ENCODE data around the gene AFF1. TPM values are rescaled to one million over a fixed set of nuclear protein-coding genes. Genes with fewer than 3 reads are reported as not detected.

The AFF1 gene
- total and polyA plus RNA-seq, 4 donors, result 7.2 to 42.8 (median 21.5) TPM

DNA sequence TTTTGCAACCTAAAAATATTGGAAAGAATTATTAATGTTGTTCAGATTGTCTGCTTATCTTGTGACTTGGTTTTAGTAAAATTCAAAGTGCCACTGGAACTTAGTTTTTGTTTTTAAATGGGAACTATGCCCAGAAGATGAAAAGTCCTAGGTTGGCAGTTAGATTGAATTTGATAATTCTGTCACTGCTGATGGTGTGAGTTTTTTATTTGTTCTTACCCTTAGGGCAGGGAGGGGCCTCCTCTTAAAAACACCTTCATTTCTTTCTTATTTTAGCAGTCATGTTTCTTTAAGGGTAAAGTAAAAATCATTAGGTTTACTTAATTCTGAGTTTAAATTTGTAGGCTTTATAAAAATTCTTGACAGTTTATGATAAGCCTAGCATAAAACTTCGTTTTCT, 80.6 kb downstream of the AFF1 start:
- TF ChIP-seq TAF1 (conservative IDR thresholded peaks at IDR 0.05), result no peak
- no peak for TF ChIP-seq YY1 (IDR thresholded peaks at IDR 0.05)
- Histone ChIP-seq H3K27me3 (ENCODE audit: control insufficient read depth in 4 of 4, insufficient read depth in 4 of 4, low read length in 3 of 4) (no peaks in the 10 kb centered on the region), H3K4me1 (ENCODE audit: control insufficient read depth in 4 of 4, insufficient read depth in 4 of 4, low read length in 3 of 4) (peaks cover 8 to 63% (median 49%) of the 10 kb centered on the region in 4 donors), H3K36me3 (ENCODE audit: control insufficient read depth in 4 of 4, insufficient read depth in 3 of 4, low read depth in 1 of 4, low read length in 3 of 4) (no peaks in the 10 kb centered on the region), H3K9me3 (ENCODE audit: control insufficient read depth in 4 of 4, low read length in 3 of 4) (no peaks in the 10 kb centered on the region), H3K4me3 (ENCODE audit: low read depth in 1 of 3, low read length in 3 of 3) (no peak overlapping the region), H3K27ac (ENCODE audit: low read depth in 1 of 2, low read length in 2 of 2) (peak overlapping the region; percentile 21 to 90), H3K9ac (ENCODE audit: low read depth in 1 of 2, low read length in 2 of 2) (peak overlapping the region in 1 of 2 donors; percentile 23)
- DNase-seq (ENCODE audit: low spot score), result no peak
- 29% methylated on average over 1 of the region's 1 CpG for WGBS

DNA sequence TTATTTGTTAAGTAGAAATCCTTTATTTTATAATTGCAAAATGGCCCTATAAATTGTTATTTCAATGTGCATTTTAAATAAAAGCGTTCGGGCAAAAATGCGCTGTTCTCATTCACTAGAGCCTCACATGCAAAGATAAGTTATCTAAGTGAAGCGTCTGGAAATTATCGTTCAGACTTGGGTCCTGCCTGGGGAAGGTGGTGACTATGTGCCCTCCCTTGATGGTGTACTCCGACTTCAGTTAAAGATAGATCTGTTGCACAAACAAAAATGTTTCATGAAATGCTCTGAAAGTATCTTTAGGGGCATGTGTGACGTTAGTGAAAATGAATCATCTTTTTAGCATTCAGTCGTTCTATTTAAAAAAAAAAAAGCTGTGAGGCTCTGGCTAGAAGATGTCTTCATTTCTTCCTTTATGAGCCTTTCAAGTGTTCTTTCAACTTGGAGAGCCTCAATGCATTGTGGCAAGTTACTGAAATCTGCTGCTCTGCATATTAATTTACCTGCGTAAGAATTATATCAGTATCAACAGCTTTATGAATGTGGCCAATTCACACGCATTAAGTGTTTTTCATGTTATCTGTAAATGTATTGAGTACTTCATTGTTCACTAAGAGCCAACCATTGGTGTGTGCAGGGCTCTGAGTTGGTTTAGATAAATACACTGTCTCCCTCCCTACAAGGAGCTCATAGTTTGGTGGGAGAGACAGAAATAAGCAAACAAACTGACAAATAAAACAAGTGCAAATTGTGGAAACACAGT, 83.0 kb downstream of the AFF1 start:
- Histone ChIP-seq H3K36me3 (ENCODE audit: control insufficient read depth in 4 of 4, insufficient read depth in 3 of 4, low read depth in 1 of 4, low read length in 3 of 4) (no peaks in the 10 kb centered on the region), H3K4me3 (ENCODE audit: low read depth in 1 of 3, low read length in 3 of 3) (no peak overlapping the region), H3K4me1 (ENCODE audit: control insufficient read depth in 4 of 4, insufficient read depth in 4 of 4, low read length in 3 of 4) (peaks cover 4 to 42% (median 31%) of the 10 kb centered on the region in 4 donors), H3K27ac (ENCODE audit: low read depth in 1 of 2, low read length in 2 of 2) (peak overlapping the region in 1 of 2 donors; percentile 38), H3K27me3 (ENCODE audit: control insufficient read depth in 4 of 4, insufficient read depth in 4 of 4, low read length in 3 of 4) (no peaks in the 10 kb centered on the region), H3K9me3 (ENCODE audit: control insufficient read depth in 4 of 4, low read length in 3 of 4) (no peaks in the 10 kb centered on the region), H3K9ac (ENCODE audit: low read depth in 1 of 2, low read length in 2 of 2) (no peak overlapping the region)
- TF ChIP-seq, protein P1, sequence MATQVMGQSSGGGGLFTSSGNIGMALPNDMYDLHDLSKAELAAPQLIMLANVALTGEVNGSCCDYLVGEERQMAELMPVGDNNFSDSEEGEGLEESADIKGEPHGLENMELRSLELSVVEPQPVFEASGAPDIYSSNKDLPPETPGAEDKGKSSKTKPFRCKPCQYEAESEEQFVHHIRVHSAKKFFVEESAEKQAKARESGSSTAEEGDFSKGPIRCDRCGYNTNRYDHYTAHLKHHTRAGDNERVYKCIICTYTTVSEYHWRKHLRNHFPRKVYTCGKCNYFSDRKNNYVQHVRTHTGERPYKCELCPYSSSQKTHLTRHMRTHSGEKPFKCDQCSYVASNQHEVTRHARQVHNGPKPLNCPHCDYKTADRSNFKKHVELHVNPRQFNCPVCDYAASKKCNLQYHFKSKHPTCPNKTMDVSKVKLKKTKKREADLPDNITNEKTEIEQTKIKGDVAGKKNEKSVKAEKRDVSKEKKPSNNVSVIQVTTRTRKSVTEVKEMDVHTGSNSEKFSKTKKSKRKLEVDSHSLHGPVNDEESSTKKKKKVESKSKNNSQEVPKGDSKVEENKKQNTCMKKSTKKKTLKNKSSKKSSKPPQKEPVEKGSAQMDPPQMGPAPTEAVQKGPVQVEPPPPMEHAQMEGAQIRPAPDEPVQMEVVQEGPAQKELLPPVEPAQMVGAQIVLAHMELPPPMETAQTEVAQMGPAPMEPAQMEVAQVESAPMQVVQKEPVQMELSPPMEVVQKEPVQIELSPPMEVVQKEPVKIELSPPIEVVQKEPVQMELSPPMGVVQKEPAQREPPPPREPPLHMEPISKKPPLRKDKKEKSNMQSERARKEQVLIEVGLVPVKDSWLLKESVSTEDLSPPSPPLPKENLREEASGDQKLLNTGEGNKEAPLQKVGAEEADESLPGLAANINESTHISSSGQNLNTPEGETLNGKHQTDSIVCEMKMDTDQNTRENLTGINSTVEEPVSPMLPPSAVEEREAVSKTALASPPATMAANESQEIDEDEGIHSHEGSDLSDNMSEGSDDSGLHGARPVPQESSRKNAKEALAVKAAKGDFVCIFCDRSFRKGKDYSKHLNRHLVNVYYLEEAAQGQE (IDR thresholded peaks at IDR 0.05), result no peak
- TF ChIP-seq NR2F2 (IDR thresholded peaks at IDR 0.05) (no peak), FOXA2 (IDR thresholded peaks at IDR 0.05) (no peak), EGR1 (IDR thresholded peaks at IDR 0.05; ENCODE audit: low read depth in 2 of 2) (no peak), HNF4A (conservative IDR thresholded peaks at IDR 0.05) (no peak)
- TF ChIP-seq, protein P2, sequence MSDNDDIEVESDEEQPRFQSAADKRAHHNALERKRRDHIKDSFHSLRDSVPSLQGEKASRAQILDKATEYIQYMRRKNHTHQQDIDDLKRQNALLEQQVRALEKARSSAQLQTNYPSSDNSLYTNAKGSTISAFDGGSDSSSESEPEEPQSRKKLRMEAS (IDR thresholded peaks at IDR 0.05), result no peak
- TF ChIP-seq, protein P3, sequence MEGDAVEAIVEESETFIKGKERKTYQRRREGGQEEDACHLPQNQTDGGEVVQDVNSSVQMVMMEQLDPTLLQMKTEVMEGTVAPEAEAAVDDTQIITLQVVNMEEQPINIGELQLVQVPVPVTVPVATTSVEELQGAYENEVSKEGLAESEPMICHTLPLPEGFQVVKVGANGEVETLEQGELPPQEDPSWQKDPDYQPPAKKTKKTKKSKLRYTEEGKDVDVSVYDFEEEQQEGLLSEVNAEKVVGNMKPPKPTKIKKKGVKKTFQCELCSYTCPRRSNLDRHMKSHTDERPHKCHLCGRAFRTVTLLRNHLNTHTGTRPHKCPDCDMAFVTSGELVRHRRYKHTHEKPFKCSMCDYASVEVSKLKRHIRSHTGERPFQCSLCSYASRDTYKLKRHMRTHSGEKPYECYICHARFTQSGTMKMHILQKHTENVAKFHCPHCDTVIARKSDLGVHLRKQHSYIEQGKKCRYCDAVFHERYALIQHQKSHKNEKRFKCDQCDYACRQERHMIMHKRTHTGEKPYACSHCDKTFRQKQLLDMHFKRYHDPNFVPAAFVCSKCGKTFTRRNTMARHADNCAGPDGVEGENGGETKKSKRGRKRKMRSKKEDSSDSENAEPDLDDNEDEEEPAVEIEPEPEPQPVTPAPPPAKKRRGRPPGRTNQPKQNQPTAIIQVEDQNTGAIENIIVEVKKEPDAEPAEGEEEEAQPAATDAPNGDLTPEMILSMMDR (IDR thresholded peaks at IDR 0.05; ENCODE audit: low read depth, low read length, missing input control), result no peak
- WGBS, result 78% methylated on average over 10 of the region's 10 CpGs
- DNase-seq (ENCODE audit: low spot score), result no peak

DNA sequence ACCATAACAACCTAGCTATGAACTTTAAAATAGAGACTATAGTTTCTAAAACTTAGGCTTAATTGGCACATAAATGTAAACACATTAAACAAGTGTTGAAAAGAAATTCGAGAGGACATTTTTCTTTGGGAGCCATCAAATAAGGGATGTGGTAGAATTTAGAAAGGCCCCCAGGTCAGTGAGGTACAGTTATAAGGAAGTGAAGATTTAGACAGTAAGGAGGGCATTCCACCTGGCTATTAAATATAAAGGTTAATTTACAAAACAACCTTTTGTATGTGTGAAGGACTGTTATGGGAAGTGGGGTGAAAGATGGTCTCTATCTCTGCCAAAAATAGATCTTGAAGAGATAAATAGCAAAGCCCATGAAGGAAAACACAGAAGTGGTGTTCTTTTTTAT, 83.9 kb downstream of the AFF1 start:
- Histone ChIP-seq H3K9ac (ENCODE audit: low read depth in 1 of 2, low read length in 2 of 2) (no peak overlapping the region), H3K4me1 (ENCODE audit: control insufficient read depth in 4 of 4, insufficient read depth in 4 of 4, low read length in 3 of 4) (peaks cover 2 to 36% (median 27%) of the 10 kb centered on the region in 4 donors), H3K36me3 (ENCODE audit: control insufficient read depth in 4 of 4, insufficient read depth in 3 of 4, low read depth in 1 of 4, low read length in 3 of 4) (no peaks in the 10 kb centered on the region), H3K27ac (ENCODE audit: low read depth in 1 of 2, low read length in 2 of 2) (no peak overlapping the region), H3K4me3 (ENCODE audit: low read depth in 1 of 3, low read length in 3 of 3) (no peak overlapping the region), H3K9me3 (ENCODE audit: control insufficient read depth in 4 of 4, low read length in 3 of 4) (no peaks in the 10 kb centered on the region), H3K27me3 (ENCODE audit: control insufficient read depth in 4 of 4, insufficient read depth in 4 of 4, low read length in 3 of 4) (no peaks in the 10 kb centered on the region)
- DNase-seq (ENCODE audit: low spot score), result no peak
- 74% methylated on average over 1 of the region's 1 CpG for WGBS
- TF ChIP-seq SP1 (IDR thresholded peaks at IDR 0.05), result no peak

Measured in liver (tissue), 9 donors.